ENCODE data around the gene ETHE1.
A peak's percentile ranks its signal among the peaks of the same experiment; 100 is the strongest.

ETHE1 gene

DNA sequence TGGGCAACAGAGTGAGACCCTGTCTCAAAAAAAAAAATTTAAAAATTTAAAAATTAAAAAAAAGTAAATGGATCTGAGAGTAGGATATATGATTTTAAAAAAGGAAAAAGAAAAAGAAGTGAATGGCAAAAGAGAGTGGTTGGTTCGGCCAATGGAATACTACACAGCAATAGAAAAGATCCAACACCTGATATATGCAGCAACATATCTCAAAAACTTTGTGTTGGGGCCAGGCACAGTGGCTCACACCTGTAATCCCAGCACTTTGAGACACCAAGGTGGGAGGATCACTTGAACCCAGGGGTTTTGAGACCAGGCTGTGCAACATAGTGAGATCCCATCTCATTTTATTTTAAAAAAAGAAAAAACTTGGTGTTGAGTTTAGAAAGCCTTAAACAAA, 60.2 kb downstream of the ETHE1 start:
- DNase-seq (ENCODE audit: low read depth in 2 of 2): no peak

DNA sequence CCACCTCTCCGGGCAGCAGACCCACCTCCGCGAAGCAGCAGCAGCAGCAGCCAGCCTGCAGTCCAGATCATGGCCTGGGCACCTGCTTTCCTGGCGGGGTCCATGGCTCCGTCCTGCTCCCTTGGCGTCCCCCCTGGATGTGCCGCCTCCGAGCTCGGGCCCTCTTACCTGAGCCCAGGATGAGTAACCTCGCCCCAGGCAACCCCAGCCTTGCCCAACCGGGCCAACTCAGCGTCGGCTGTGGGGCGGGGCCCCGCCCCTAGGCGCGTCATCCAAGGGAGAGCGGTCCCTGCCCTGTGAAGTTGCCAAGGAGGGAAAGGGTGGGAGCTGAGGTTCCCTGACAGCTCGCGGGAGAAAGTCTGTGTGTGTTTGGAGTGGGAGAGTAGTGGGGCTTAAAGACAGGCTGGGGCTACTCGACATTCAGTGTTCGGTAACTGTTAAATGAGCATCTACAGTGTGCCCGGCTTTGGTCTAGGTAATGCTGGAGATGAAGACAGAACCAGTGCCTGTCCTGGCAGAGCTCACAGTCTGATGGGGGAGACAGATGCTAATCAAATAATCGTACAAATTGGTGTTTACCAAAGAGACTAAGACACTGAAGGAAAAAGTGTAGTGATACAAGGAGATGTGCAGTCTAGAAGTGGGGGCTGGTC, 61.4 kb downstream of the ETHE1 start, which contains the start of gene LYPD3:
TSS of gene LYPD3 (minus strand) at position 141 of the 653 bp plus-strand sequence. CDS start at position 104, 37 bp downstream.
- DNase-seq (ENCODE audit: low read depth in 2 of 2): no peak

DNA sequence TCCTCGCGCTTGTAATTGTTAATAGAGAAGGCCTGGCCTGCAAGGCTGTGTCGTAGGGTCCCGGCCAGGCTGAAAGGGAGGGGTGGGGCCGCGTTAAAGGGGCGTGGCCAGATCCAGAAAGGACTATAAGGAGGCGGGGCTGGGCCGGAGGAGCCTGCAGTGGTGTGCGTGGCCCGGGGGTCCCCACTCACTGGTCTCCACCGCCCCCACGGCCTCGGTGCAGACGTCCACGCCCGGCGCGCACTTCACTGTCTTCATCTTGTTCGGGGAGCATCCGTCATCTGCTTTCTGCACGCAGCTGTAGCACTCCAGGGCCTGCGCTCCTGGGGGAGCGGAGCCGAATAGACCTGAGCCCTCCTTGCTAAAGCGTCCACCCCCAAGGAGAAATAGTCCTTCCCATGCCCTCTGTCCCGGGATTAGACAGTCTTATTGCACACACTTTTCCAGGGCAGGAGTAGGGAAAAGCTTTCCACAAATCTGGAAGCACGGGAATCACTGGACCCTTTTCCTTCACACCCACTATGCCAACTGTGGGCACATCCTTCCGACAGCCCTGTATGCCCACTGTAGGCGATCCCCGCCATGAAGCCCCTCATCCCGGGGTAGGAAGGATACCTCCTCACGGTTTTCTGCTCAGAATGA, 62.7 kb downstream of the ETHE1 start:
- no peak for DNase-seq (ENCODE audit: low read depth in 2 of 2)

GRCh38 chr19:43463381-43464133, 63.4 kb downstream of the ETHE1 start:
- peak; percentile 98 for DNase-seq (ENCODE audit: low read depth in 2 of 2)

GRCh38 chr19:43462785-43463380, 64.1 kb downstream of the ETHE1 start:
- DNase-seq (ENCODE audit: low read depth in 2 of 2): no peak

DNA sequence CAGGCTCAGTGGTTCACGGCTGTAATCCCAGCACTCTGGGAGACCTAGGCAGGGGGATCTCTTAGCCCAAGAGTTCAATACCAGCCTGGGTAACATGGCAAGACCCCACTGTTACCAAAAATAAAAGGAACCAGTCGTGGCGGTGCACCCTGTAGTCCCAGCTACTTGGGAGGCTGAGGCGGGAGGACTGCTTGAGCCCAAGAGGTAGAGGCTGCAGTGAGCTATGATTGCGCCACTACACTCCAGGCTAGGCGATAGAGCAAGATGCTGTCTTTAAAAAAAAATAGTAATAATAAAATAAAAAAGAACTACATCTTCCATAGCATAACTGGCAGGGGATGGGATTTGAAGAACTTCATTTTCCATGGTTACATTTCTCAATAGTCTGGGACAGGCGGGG, 64.6 kb downstream of the ETHE1 start:
- no peak for DNase-seq (ENCODE audit: low read depth in 2 of 2)

GRCh38 chr19:43461303-43461702, 65.7 kb downstream of the ETHE1 start:
- no peak for DNase-seq (ENCODE audit: low read depth in 2 of 2)

DNA sequence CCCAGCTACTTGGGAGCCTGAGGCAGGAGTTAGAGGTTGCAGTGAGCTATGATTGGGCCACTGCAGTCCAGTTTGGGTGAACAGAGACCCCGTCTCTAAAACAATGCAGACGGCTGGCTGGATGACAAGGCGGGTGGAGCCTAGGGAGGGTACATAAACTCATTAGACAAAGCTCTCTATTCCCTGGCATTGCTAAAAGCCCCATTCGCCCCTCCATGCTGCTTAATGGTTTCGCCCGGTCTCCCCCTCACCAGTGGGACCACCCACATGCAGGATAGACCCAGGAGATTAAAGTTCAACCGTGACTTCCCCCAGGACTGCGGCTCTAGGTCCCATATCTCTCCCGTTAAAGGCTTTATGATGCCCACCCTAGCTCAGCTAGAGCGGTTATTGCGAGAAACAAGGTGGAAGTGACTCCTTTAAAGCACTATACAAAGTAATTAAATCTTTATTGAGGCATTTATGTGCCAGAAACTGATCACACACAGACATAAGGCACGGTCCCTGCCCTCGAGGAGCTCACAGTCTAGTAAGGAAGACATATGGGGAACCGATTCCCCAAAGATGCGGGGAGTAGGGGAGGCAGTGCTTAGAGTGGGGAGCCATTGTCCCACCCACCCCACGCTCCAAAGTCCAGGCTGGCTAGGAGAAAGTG, 66.5 kb downstream of the ETHE1 start:
- DNase-seq (ENCODE audit: low read depth in 2 of 2): no peak

DNA sequence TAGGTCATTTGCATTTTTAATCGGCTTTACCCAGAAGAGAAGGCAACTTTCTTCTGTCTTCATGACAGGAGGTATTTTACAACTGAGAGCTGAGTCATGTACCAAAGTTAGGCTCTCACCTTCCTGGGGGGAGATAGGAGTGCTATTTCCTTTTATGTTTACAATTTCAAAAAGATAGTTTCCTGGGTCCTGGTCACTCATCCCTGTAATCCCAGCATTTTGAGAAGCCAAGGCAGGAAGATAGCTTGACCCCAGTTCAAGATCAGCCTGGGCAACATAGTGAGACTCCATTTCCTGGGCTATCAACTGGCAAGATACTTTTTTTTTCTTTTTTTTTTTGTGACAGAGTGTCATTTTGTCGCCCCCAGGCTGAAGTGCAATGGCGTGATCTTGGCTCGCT, 69.2 kb downstream of the ETHE1 start:
- no peak for DNase-seq (ENCODE audit: low read depth in 2 of 2)

All from stimulated activated CD8-positive, alpha-beta memory T cell treated with anti-CD3 and anti-CD28 coated beads, Interleukin-15, amount 100 ng/mL, for 48 hours (primary cell).